Cardiac septum (tissue), 1 donor: ENCODE measurements around the gene SCUBE1. TPM values are rescaled to one million over a fixed set of nuclear protein-coding genes. Genes with fewer than 3 reads are reported as not detected.

Experiments
- DNase-seq: peaks from one replicate; pipeline ENCODE4 v3.0.0-alpha.2; 2020; ENCODE audit warnings: low spot score
- intact Hi-C: fragments of 100-400 bp; cut with DNase I; formaldehyde crosslinking; loops from one replicate; pipeline ENCODE4 v1.14.0; 2022
- total RNA-seq: library from RNA; stranded (reverse); fragmentation: NEBNext Ultra II Directional; extraction: Animal tissue kit (Norgen Biotek cat#: 25700); gene quantifications from one replicate; pipeline ENCODE4 v1.2.1, GENCODE V29; 2021
- donor health status: DM: no; HTN: no; CAD: no.

Gene SCUBE1
- total RNA-seq, 1 donor from 2014 or later: 1.1 TPM

GRCh38 chr22:43159484-43160178, 183.5 kb downstream of the SCUBE1 start:
- DNase-seq: no peak
- intact Hi-C loops: no loop called here

- intact Hi-C loops: no loop called here
- no peak for DNase-seq
These were observed 184.2 kb downstream of the SCUBE1 start for GRCh38 chr22:43158778-43159483.

- intact Hi-C loops: no loop called here
These were observed 185.2 kb downstream of the SCUBE1 start for GRCh38 chr22:43157874-43158546.

GRCh38 chr22:43156413-43156812, 186.8 kb downstream of the SCUBE1 start:
- intact Hi-C loops: no loop called here
- no peak for DNase-seq

More at GRCh38 chr22:43157874-43158546, 185.2 kb downstream of the SCUBE1 start:
- DNase-seq: no peak

- intact Hi-C loops: no loop called here
These were observed 187.4 kb downstream of the SCUBE1 start for GRCh38 chr22:43155789-43156188.

GRCh38 chr22:43154887-43155536, 188.2 kb downstream of the SCUBE1 start:
- peak; percentile 92 for DNase-seq
- intact Hi-C loops: no loop called here

More at GRCh38 chr22:43155789-43156188, 187.4 kb downstream of the SCUBE1 start:
- DNase-seq: no peak

GRCh38 chr22:43153899-43154298, 189.3 kb downstream of the SCUBE1 start:
- no peak for DNase-seq
- intact Hi-C loops: no loop called here

GRCh38 chr22:43152357-43153071, 190.7 kb downstream of the SCUBE1 start:
- intact Hi-C loops: no loop called here
- DNase-seq: peak; percentile 92

- DNase-seq: no peak
- intact Hi-C loops: no loop called here
These were observed 191.2 kb downstream of the SCUBE1 start for GRCh38 chr22:43152003-43152356.

- DNase-seq: peak; percentile 94
- intact Hi-C loops: no loop called here
These were observed 191.7 kb downstream of the SCUBE1 start, which contains the start of gene TSPO for GRCh38 chr22:43151251-43152002. Gene TSPO (plus strand): TSS chr22:43151559. CDS start chr22:43159239, 7,680 bp downstream.

- no peak for DNase-seq
- intact Hi-C loops: no loop called here
These were observed 192.4 kb downstream of the SCUBE1 start for GRCh38 chr22:43150731-43151206.

GRCh38 chr22:43148581-43148980, 194.6 kb downstream of the SCUBE1 start:
- DNase-seq: no peak

GRCh38 chr22:43147821-43148220, 195.4 kb downstream of the SCUBE1 start:
- intact Hi-C loops: no loop called here
- DNase-seq: no peak

More at GRCh38 chr22:43148581-43148980, 194.6 kb downstream of the SCUBE1 start:
- intact Hi-C loops: no loop called here

Other genes with a start within 250 kb of the SCUBE1 start
- not detected for gene BIK, start 232.6 kb downstream of the SCUBE1 start, total RNA-seq
- 13.4 TPM for gene MCAT, start 200.0 kb downstream of the SCUBE1 start, total RNA-seq
- gene TSPO, start 191.8 kb downstream of the SCUBE1 start, total RNA-seq: 124 TPM
- gene TTLL12, start 156.2 kb downstream of the SCUBE1 start, total RNA-seq: 11.3 TPM
- gene MPPED1, start 68.6 kb upstream of the SCUBE1 start, total RNA-seq: not detected